Stimulated activated naive CD8-positive, alpha-beta T cell treated with anti-CD3 and anti-CD28 coated beads, Interleukin-15, Interleukin-2, amounts not matched to agents 100 U/mL and 50 U/mL, for 24 hours (primary cell): Measurements from ENCODE around the gene KRTAP5-6.
A peak's percentile ranks its signal among the peaks of the same experiment; 100 is the strongest.

Experiments
- ATAC-seq: fragments of 150-1000 bp; cut with Tn5 transposase; one replicate; pipeline ENCODE4 v1.10.0; 2021
- DNase-seq: peaks from one replicate; pipeline ENCODE4 v3.0.0; 2021

The KRTAP5-6 gene

GRCh38 chr11:1702506-1702905 is 5.5 kb downstream of the KRTAP5-6 start:
- no peak for DNase-seq
- ATAC-seq = no peak

DNA sequence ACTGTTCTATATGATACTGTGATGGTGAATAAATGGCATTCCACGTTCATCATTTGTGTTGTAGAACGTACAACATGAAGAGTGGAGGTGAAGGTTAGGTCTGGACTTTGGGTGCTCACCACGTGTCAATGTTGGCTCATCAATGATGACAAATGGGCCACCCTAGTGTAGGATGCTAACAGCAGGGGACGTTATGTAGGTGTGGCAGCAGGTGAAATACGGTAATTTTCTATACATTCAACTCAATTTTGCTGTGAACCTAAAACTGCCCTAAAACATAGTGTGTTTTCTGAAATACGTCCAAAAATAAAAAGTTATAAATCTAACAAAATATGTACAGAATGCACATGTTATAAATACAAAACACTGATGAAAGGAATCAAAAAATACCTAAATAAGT is 6.2 kb downstream of the KRTAP5-6 start:
- ATAC-seq = no peak

DNA sequence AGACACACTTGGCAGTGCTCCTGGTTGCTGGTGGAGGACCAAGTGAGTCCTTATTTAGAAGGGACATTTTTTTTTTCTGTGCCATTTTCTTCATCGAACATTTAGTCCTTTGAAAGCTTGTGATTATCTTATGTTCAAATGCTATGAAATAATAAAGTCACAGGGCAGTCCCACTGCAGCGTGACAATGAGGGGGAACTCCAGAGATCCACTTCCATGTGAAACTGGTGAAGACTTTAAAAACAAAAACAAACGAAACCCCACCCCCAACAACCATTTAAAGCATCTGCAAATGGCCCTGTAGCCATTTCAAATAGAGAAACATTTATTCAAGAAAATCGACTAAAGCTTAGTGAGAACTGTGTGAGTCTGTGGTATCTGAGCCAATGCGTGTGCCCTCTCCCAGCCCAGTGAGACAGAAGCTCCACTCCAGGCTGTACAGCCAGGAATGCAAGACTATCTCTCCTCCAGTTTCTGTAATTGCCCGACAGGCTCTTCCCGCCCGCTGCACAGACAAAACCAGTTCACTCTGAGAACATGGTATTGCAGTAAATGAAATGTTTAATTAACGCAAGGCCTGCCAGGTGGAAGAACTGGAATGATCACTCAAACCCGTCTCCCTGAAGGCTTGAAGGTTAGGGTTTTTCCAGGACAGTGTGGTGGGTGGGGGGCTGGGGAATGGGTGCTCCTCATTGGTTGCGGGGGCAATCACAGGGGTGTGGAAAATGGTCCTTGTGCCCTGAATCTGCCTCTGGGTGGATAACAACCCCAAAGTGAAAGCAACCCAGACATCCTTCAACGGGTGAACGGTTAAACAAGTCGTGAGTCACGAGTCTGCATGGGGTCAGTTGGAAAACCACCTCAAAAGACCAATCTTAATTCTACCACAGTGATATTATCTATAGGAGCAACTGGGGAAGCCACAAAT is 8.4 kb downstream of the KRTAP5-6 start:
- ATAC-seq (peak; percentile 50), DNase-seq (no peak)

More for the DNA sequence above, 6.2 kb downstream of the KRTAP5-6 start:
- DNase-seq = no peak

- ATAC-seq = no peak
- DNase-seq = peak; percentile 52
These were observed 9.8 kb downstream of the KRTAP5-6 start for GRCh38 chr11:1706634-1707400.

DNA sequence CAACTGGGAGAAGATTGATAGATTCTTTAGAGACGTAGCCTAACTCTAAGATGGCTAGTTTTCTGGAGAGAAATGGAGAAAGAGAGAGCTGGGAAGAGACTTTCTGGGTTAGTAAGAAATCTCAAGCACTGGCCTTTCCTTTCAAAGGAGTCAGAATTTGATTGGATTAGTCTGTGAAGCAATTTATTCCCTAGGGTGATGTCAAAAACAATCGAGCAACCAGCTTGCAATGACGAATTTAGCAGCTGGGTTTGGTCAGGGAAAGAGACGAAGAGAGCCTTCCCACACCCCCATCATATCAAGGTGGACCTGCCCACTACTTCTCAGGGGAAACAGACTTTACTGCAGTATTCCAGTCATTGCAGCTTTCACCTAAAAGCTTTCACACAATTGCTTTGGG is 10.8 kb downstream of the KRTAP5-6 start:
- no peak for ATAC-seq
- DNase-seq = no peak

DNA sequence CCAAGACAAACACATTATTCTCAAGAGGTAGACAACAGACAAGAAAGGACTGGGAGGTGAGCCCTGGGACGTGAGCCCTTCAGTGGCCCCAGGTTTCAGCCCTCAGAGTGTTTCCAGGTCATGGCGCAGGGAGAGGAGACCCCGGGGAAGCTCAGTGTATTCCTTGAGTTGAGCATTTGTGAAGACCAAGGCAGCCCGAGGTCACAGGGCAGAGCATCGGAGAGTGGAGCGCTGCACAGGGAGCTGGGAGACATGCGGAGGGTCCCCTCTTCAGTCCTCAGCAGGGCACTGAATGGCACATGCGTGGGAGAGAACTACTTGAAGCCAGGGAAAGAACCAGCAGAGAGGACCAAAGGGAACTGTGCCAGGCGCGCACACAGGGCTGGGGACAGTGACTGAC is 11.7 kb downstream of the KRTAP5-6 start:
- no peak for ATAC-seq

DNA sequence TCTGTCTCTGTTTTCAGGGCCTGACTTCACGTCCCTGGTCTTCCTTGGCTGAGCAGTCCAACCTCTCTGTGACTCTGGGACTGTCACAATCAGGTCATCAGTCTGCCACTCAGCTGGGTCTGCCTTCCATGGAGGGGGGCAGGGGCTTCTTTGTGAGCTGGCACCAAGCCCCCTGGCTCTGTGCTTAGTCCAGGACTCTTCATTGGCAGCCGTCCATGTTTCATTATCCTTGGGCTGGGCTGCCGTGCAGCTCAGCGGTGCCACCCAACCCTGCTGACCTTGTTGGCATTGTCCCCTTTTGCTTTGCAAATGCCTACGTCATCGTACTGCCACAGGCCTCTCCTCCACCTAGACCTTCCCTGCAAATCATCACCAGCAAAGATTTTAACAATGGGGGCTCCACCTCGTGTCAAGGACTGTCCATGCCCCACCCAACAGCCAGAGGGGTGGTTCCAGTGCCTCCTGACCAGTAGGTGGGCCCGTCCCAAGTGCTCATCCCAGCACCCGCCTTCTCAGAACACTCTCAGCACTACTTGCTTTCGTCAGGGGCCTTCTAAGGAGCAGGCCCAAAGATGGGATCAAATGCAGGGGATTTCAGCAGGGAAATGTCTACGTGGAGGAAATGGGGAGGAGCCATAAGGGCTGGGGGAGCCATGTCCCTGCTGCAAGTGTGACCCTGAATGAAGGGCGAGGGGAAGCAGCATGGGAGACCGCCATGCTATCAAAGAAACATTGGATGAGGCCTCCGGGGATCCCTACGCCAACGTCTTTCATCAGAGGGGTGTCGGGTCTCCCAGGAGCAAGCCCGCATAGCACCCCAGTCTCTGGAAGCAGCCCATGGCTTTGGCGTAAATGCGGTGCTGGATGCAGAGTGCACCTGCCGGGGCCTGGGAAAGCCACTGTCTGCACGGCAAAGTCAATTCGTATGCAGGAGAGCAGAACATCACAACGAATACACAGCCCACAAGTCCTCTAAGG is 18.2 kb downstream of the KRTAP5-6 start:
- no peak for ATAC-seq
- no peak for DNase-seq

More for the DNA sequence above, 11.7 kb downstream of the KRTAP5-6 start:
- DNase-seq = no peak

DNA sequence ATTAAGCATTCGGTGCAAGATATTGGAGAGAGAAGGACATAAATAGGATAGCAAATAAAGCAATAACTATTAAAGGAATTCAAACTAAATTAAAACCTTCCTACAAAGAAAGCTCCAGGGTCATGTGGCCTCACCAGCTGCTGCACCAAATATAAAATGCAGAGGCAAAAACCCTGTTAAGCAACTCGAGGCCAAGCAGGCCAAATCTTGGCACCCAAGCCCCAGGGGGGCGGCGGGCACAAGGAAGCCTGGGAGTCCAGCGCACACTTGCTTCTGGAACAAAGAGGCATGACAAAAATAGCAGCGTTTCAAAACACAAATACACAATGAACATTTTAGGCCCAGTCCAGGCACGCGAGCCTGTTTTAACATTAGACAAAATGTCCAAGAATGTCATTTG is 20.8 kb downstream of the KRTAP5-6 start:
- DNase-seq (no peak), ATAC-seq (no peak)

- DNase-seq (no peak), ATAC-seq (no peak)
These were observed 21.3 kb downstream of the KRTAP5-6 start for GRCh38 chr11:1718326-1718725.

DNA sequence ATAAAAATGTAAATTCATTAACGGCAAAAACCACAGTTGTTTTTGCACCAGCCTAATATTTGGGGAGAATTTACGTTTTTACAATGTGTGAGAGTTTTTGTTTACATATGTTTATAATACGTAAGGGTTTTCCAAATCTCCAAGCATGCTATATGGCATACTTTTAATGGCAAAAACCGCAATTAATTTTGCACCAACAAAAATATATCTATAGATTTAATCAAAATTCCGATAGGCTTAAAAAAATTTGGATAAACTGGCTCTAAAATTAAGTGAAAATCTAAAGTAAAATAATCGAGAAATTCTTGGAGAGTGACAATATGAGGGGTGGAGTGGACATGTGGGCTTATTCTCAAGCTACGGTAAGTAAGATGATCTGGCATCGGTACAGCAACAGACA is 22.8 kb downstream of the KRTAP5-6 start:
- DNase-seq = no peak
- no peak for ATAC-seq

GRCh38 chr11:1727096-1727690 is 30.2 kb downstream of the KRTAP5-6 start:
- ATAC-seq (peak; percentile 70), DNase-seq (no peak)

DNA sequence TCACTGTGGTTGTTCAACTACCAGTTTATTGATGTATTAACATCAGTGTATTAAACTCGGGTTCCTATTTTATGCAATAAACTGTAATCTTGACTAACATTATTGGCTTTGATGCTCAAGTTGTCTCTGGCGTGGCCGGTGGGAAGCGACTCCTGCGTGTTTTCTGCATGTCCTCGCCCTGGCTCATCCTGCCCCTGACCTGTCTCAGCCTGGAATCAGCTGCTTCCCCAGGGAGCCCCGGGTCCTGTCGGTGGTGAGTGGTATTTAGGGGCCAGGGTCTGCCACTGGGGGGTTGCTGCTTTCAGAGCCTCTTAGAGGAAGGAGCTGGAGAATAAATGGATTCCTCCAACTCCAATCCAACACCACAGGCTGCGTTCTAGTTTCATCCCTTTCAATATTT is 30.9 kb downstream of the KRTAP5-6 start:
- DNase-seq (no peak), ATAC-seq (no peak)

DNA sequence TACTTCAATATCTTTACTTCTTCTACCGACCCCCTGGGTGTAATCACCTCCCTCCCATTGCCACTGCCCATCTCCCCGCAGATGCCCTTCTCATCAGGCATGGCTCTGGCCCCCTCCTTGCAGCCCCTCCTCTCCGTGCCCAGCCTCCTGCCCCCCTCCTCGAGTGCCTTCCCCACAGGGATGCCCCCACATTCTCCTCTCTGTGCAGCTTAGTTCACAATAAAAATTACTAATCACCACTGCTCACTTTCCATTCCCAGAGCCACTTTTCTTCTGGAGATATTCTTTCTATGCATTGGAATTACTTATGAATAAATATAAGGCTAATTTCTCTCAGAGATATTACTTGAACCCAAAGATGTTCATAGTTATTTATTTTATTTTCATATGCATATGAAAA is 31.3 kb downstream of the KRTAP5-6 start:
- DNase-seq (no peak), ATAC-seq (no peak)

DNA sequence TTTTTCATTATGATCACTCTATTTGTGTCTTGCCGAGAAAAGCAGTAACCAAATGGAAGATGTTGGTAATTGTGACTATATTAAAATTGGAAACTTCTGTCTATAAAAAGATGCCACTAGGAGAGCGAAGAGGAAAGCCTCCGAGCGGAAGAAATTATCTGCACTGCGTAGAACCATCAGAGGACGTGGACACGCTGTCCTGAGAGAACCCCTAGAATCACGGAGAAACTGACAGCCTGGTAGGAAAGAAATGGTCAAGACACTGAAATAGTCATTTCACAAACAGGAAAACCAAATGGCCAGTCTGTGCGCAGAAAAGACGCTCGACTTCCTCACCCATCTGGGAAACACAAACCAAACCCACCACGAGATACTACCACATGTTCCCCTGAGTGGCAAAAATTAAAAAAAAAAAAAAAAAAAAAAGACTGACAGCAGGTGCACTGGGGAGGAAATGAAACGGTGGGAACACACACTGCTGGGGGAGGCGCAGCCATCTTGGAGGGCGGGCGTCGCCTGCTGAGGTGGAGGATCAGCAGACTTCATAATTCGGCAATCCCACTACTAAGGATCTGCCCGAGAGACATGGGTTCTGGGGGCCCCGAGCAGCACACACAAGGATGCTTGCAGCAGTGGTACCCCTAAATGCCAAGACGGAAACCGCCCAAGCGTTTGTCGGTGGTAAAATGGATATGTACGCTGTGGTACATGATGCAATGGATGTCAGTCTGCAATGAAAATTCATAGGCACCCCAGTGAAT is 32.1 kb downstream of the KRTAP5-6 start:
- ATAC-seq = peak; percentile 73
- peak; percentile 56 for DNase-seq

- ATAC-seq = no peak
- no peak for DNase-seq
These were observed 32.7 kb downstream of the KRTAP5-6 start for GRCh38 chr11:1729692-1730011.

GRCh38 chr11:1730059-1730629 is 33.1 kb downstream of the KRTAP5-6 start:
- DNase-seq = no peak
- ATAC-seq = no peak

GRCh38 chr11:1731451-1732059 is 34.6 kb downstream of the KRTAP5-6 start:
- DNase-seq (no peak), ATAC-seq (no peak)

DNA sequence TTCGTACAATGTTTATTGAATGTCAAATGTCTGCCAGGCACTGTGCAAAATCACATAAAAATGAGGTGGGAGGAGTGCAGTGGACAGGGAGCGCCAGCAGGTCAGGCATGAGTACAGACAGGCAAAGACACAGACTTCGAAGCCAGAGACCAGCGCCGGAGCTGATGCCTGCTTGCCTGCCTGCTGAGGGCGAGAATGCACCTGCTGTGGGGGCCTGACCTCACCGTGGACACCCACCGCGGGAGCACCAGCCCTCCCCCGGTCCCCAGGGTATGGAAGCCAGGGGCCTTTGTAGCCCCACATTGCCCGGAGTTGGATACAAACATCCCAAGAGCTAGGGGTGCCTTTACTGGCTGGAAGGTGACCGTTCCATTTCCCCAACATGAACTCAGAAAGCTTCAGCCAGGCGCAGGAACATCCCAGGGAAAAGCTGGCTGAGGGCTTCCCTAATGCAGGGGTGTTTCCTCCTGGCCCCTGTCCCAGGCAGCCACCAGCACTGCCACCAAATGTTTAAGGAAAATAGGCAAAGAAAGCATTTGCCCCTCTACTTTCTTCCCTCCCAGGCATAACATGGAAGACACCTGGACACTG is 35.5 kb downstream of the KRTAP5-6 start:
- DNase-seq (no peak), ATAC-seq (no peak)

DNA sequence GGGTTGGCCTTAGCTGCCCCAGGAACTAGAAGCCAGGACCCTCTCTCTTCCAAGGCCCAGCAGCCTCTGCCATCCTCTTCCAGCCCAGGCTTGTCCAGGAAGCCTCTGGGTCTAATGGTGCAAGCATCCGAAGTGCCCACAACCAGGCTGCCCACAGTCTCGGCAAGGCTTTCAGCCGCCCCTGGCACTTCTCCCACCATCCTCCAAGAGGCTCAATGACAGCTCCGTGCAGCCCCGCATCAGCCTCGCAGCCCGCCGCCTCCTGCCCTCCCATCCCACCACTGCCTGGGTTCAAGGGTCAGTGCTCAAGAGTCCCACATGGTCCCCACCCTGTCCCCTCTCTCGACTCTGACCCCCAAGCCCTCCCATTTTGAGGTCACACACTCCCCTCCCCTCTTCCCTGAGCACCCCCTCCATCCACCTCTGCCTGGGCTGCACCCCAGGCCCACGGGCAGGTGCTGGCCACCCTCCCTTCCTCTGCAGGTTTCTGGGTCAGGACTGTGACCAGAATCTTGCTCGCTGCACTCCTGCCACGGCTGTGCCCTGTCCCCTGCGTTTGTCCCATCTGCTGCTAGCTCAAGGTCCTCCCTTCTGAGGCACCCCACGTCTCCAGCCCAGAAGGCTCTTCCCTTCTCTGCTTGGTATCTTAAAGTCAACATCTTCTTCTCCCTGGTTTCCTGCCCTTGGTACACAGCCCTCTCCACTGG is 36.2 kb downstream of the KRTAP5-6 start:
- ATAC-seq = no peak
- DNase-seq = no peak
